Measurements from ENCODE around the gene CBX5.

DNA sequence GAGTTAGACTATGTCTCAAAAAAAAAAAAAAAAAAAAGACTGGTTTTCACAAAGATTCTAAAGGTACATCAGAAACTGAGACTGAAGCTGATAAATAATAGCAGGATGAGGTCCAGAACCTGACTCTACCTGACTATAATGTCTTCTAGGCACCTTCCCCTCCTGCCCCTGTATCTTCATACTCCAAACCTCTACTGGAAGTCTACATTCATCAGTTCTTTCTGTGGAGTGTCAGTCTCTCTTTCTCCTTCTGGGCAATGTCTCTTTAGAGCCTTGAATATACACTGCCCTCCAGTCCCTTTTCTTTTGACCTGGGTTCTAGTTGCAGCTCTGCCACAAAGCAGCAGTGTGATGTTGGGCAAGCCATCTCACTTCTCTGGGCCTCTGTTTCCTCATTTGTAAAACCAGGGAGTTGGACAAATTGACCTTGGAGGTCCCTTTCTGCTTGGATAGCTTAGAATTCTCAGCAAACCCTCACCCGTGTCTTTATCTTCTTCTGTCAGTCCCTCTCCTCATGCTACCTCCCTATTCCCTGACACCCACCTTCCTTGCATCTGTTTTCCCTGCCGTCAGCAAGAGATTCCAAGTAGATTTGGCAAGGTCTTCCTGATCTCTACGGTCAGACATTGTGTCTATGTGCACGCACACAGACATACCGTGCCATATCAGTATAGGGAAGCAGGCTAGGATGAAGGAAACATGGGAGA is 16.6 kb upstream of the CBX5 start:
- TF ChIP-seq, protein P1, sequence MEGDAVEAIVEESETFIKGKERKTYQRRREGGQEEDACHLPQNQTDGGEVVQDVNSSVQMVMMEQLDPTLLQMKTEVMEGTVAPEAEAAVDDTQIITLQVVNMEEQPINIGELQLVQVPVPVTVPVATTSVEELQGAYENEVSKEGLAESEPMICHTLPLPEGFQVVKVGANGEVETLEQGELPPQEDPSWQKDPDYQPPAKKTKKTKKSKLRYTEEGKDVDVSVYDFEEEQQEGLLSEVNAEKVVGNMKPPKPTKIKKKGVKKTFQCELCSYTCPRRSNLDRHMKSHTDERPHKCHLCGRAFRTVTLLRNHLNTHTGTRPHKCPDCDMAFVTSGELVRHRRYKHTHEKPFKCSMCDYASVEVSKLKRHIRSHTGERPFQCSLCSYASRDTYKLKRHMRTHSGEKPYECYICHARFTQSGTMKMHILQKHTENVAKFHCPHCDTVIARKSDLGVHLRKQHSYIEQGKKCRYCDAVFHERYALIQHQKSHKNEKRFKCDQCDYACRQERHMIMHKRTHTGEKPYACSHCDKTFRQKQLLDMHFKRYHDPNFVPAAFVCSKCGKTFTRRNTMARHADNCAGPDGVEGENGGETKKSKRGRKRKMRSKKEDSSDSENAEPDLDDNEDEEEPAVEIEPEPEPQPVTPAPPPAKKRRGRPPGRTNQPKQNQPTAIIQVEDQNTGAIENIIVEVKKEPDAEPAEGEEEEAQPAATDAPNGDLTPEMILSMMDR (optimal IDR thresholded peaks at IDR 0.05 in 1 of 3, IDR thresholded peaks at IDR 0.05 in 1 of 3, conservative IDR thresholded peaks at IDR 0.05 in 1 of 3; ENCODE audit: extremely low read depth in 1 of 3, insufficient read depth in 2 of 3, low read length in 3 of 3) = no peak
- no peak for TF ChIP-seq EZH2 (IDR thresholded peaks at IDR 0.05; ENCODE audit: low read length)

Measured in keratinocyte (primary cell).